Gastroesophageal sphincter (tissue), 3 donors: ENCODE measurements around the gene SLC9C1.

Experiments used
- EP300 ChIP-seq: sonication (generic); formaldehyde crosslinking; IDR thresholded peaks from one replicate; pipeline ENCODE4 v1.6.1; 2017; ENCODE audit warnings: antibody characterized with exemption, mild to moderate bottlenecking
- POLR2A ChIP-seq, 2 donors: fragments of 450-650 bp; IDR thresholded peaks; one replicate each; pipeline ENCODE4 v1.6.1; 2017; ENCODE audit warnings: antibody characterized with exemption in 2 of 2, mild to moderate bottlenecking in 2 of 2, moderate library complexity in 1 of 2
- POLR2AphosphoS5 ChIP-seq: sonication (generic); formaldehyde crosslinking; IDR thresholded peaks from one replicate; pipeline ENCODE4 v1.6.1; 2017; ENCODE audit warnings: antibody characterized with exemption
- TF ChIP-seq, protein P1 (sequence below), 4 experiments: fragments of 200-600 bp in 2 of 4; fragments of 450-650 bp in 2 of 4; sonication (generic) in 1 of 4; IDR thresholded peaks; one replicate each; pipeline ENCODE4 v1.5.1; 2017 to 2019; ENCODE audit warnings: antibody characterized with exemption in 4 of 4, mild to moderate bottlenecking in 2 of 4, moderate library complexity in 2 of 4

DNA sequence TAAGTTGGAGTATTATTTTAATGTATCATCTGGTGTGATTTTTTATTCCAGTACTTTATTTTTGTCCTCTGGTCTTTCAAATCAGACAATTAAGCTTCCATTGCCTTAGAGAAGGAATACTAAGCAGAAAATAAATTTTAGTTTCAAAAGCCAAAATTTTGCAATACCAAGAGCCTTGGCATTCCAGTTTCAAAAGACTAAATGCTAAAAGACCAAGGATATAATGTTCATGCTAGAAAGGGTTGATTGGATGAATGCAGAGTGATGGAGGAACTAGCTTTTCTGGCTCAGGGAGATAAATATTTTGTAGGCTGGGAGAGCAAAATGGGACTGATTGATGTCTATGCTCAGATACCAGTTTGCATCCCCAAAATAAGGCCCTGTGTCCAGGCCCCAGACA lies 45.1 kb upstream of the SLC9C1 start:
- no peak for TF ChIP-seq POLR2A (IDR thresholded peaks at IDR 0.05)
- TF ChIP-seq, protein P1, sequence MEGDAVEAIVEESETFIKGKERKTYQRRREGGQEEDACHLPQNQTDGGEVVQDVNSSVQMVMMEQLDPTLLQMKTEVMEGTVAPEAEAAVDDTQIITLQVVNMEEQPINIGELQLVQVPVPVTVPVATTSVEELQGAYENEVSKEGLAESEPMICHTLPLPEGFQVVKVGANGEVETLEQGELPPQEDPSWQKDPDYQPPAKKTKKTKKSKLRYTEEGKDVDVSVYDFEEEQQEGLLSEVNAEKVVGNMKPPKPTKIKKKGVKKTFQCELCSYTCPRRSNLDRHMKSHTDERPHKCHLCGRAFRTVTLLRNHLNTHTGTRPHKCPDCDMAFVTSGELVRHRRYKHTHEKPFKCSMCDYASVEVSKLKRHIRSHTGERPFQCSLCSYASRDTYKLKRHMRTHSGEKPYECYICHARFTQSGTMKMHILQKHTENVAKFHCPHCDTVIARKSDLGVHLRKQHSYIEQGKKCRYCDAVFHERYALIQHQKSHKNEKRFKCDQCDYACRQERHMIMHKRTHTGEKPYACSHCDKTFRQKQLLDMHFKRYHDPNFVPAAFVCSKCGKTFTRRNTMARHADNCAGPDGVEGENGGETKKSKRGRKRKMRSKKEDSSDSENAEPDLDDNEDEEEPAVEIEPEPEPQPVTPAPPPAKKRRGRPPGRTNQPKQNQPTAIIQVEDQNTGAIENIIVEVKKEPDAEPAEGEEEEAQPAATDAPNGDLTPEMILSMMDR (IDR thresholded peaks at IDR 0.05): no peak
- no peak for TF ChIP-seq POLR2AphosphoS5
- no peak for TF ChIP-seq EP300
